GM19025 (cell line): ENCODE measurements around the gene EP400.
A peak's percentile ranks its signal among the peaks of the same experiment; 100 is the strongest.
"Not testable (repeated sequence)": the region's sequence is repeated elsewhere in the genome, so short reads cannot be mapped to it uniquely, and the experiment has no call there.

Experiments
- ATAC-seq: cut with Tn5 transposase; IDR thresholded peaks from one replicate; pipeline ENCODE4 v1.9.1; 2021; ENCODE audit warnings: mild to moderate bottlenecking, low read depth, moderate library complexity; ENCODE audit not compliant: unreplicated experiment

EP400 gene

GRCh38 chr12:131984334-131984733, 34.6 kb downstream of the EP400 start:
- ATAC-seq: no peak

DNA sequence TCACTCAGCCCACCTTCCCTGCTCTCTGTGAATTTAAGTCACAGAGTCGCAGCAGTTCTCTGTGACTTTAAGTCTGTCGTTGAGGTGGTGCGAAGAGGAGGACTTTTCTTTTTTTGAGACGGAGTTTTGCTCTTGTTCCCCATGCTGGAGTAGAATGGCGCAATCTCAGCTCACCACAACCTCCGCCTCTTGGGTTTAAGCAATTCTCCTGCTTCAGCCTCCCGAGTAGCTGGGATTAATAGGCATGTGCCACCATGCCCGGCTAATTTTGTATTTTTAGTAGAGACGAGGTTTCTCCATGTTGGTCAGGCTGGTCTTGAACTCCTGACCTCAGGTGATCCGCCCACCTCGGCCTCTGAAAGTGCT, 35.8 kb downstream of the EP400 start:
- not testable (repeated sequence) for ATAC-seq

DNA sequence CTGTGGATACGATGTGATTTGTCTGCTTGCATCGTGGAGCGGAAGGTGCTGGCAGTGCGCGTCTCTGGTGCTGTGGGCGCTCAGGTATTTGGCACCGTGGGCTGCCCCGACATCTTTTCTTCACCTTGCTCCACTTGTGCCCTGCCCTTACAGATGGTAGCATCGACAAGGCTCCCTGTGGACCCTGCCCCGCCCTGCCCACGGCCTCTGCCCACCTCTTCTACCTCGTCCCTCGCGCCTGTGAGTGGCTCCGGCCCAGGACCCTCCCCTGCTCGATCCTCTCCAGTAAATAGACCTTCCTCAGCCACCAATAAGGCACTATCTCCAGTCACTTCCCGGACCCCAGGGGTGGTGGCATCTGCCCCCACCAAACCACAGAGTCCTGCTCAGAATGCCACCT, 36.6 kb downstream of the EP400 start:
- ATAC-seq: no peak

- no peak for ATAC-seq
These were observed 37.2 kb downstream of the EP400 start for GRCh38 chr12:131986910-131987309.

DNA sequence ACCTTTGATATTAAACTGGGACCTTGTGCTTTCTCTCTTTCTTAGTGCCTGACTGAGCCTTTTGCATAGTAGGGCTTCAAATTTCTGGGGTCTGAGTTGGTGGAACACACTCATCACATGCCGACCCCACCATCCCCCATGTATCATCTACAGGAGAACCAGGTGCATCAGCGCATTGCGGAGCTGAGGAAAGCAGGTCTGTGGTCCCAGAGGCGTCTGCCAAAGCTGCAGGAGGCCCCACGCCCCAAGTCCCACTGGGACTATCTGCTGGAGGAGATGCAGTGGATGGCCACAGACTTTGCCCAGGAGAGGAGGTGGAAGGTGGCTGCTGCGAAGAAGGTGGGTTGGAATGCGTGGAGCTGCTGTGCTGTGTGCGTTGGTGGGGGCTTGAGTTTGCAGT, 37.8 kb downstream of the EP400 start:
- no peak for ATAC-seq

DNA sequence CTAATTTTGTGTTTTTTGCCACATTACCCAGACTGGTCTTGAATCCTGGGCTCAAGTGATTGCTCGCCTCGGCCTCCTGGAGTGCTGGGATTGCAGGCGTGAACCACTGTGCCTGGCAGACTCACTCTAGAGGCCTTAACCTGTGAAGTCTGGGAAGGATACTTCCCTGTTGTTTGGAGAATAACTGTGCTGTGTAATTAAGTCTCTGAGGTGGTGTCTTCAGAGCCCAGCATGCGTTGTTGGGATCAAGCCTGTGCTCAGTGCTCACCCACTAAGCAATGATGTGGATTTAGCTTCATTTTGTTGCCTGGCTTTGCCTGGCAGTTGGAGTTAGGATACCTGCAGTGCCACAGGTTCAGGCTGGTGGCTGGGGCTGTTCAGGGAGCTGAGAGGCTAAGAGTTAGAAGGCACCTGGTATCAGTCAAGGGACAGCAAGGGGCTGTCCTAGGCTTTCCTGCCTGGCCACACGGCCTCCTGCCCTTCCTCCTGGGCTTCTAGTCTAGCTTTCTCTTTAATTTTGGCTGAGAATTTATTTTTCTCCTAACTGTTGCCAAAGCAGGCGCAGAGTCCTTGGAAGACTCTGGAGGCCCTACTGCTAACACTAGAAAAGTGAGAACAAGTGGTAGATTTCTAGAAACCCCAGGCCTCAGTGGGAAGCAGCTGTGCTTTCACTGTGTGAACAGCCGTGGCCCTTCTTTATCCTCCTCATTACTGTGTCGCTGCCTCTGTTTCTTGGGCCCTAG, 38.5 kb downstream of the EP400 start:
- no peak for ATAC-seq

DNA sequence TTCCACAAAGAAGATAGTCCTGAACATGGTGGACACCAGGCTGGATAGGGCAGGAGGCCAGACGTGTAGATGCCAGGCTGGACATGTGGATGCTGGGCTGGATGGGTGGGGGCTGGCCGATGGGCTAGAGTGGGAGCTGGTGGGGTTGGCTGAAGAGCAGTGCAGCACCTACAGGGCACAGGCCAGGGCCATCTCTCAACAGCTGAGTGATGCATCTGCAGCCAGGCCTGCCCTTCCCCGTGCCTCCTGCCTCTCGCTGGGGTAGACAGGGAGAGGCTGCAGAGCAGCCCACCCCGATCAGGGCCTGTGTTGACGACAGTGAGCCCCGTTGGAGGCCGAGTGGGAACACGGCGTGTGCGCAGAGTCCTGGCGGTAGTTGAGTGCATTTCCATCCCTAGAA, 39.3 kb downstream of the EP400 start:
- ATAC-seq: no peak

GRCh38 chr12:131990066-131990979, 40.6 kb downstream of the EP400 start:
- ATAC-seq: no peak

GRCh38 chr12:131990980-131991305, 41.2 kb downstream of the EP400 start:
- no peak for ATAC-seq

- ATAC-seq: no peak
These were observed 42.2 kb downstream of the EP400 start for GRCh38 chr12:131991816-131992430.

DNA sequence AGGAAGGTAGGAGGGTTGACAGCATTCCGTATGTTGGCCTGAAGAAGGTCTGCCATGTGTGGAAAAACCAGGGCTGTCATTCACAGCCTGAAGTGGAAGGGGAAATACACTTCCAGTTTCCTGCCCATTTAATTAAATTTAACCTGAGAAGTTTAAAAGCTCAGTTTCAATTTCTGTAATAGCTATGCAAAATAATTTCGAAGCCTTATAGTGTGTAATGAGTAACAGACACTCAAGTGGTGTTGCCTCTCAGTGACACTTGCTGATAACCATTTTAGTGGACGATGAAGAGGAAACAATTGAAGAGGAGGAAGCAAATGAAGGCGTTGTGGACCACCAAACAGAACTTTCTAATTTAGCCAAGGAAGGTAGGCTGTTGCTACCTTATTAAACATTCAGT, 44.8 kb downstream of the EP400 start:
- ATAC-seq: peak; percentile 83

DNA sequence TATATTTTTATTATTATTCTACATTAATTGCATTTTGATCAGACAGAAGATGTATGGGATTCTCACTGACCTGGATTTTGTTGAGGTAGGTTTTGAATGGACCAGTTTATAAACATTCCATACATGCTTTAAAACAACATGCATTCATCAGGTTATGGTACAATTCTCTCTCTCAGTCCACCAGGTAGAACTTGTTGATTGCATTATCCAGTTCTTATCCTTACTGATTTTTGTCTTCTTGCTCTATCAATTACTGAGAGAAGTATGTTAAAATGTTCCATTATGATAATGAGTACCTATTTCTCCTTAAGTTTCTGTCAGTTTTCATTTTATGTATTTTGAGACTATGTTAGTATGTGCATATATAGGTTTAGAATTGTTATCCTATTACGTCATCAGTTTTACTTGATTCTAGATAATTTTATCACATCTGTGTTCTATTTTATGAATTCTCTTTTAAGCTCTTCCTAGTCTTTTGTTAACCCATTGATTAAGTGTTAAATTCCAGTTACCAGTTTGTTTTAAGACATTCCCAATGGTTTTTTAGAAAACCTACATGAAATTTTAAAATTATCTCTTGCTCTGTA, 50.6 kb downstream of the EP400 start:
- ATAC-seq: no peak

DNA sequence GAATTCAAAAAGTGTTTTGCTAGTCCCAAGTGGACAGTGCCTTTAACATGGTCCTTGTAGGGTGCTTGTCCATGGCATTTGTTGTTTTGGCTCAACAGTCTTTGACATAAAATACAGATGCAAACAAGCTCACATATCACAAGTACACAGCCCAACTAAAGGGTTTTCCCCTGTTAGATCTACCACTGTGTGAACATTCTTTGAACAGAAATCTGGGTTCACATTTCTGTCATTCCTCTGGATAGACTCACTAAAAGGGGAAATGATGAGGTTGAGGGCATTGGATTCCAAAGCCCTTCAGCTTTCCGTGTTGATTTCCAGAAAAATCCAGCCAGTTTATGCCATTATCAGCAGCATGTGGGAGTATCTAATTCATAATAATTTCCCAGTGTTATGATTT, 54.1 kb downstream of the EP400 start:
- ATAC-seq: no peak

DNA sequence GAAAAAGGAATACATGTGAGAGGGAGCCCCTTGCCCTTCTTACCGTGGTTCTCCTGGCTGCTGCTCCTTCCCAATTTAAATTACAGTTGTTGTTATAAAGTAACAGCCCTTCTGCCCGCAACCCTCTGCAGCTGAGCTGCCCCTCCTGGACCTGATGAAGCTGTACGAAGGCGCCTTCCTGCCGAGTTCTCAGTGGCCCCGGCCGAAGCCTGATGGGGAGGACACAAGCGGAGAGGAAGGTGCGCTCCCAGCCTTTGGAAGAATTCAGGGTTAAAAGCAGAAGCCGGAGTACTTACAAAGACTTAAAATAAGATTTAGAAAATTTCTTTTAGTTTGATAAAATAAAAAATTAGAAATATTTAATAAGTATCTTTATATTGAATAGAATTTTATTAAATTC, 55.2 kb downstream of the EP400 start:
- no peak for ATAC-seq

DNA sequence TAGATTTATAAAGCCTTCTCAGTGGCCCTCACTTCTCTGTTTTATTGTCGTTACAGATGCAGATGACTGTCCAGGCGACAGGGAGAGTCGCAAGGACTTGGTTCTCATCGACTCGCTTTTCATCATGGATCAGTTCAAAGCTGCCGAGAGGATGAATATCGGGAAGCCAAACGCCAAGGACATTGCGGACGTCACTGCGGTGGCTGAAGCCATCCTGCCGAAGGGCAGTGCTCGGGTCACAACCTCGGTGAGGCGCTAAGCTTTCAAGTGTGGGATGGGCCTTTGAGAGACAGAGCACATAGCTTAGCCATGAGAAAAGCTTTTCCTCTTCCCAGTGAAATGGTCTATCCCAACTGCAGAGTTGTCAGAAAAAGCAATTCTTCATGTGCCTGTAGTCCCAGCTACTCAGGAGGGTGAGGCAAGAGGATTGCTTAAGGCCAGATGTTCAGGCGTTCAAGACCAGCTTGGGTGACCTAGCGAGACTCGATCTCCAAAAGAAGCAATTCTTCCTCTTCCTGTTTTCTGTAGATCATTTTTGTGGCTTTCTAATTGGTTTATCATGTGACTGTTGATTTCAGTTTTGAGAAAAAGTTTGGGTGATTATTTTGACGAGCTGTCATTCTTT, 56.4 kb downstream of the EP400 start:
- ATAC-seq: no peak

- no peak for ATAC-seq
These were observed 57.3 kb downstream of the EP400 start for GRCh38 chr12:132007041-132007440.

DNA sequence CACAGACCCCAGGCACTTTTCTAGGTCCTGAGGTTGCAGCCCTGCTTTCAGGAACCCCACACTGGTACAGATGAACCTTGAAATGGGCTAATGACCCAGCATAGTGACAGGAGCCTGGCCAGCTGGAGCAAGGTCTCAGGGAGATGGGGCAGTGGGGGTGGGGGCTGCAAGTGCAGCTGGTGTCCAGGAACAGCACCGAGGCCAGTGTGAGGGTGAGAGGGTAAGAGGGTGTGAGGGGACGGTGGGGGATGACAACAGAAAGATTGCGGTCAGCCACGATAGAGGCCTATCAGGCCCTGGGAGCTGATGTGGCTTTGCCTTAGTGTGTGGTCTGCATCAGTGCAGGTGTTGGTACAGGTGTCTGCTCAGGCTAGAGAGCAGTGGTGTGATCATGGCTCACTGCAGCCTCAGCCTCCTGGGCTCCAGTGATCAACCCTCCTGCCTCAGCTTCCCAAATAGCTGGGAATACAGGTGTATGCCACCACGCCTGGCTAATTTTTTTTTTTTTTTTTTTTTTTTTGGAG, 59.7 kb downstream of the EP400 start:
- ATAC-seq: no peak

DNA sequence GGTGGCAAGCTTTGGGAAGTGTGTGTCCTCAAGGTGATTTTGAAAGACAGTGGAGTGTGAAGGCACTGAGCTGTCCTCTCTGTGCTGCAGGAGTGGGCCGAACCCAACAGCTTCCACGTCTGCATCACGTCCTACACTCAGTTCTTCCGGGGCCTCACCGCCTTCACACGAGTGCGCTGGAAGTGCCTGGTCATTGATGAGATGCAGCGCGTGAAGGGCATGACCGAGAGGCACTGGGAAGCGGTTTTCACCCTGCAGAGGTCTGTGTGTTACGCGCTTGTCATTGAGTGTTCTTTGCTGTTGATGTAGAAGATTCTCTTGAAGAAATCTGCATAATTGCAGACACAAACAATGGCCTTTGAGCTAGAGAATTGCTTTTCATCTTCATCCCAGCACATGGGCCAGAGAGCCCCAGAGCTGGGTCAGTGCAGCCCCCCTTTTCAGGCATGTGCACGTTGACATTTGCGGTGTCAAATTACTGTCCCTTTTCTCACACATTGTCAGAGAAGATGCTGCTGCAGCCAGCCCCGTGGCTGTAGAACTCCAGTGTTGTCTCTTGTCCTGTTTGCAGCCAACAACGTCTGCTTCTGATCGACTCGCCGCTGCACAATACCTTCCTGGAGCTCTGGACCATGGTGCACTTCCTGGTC, 63.3 kb downstream of the EP400 start:
- no peak for ATAC-seq

DNA sequence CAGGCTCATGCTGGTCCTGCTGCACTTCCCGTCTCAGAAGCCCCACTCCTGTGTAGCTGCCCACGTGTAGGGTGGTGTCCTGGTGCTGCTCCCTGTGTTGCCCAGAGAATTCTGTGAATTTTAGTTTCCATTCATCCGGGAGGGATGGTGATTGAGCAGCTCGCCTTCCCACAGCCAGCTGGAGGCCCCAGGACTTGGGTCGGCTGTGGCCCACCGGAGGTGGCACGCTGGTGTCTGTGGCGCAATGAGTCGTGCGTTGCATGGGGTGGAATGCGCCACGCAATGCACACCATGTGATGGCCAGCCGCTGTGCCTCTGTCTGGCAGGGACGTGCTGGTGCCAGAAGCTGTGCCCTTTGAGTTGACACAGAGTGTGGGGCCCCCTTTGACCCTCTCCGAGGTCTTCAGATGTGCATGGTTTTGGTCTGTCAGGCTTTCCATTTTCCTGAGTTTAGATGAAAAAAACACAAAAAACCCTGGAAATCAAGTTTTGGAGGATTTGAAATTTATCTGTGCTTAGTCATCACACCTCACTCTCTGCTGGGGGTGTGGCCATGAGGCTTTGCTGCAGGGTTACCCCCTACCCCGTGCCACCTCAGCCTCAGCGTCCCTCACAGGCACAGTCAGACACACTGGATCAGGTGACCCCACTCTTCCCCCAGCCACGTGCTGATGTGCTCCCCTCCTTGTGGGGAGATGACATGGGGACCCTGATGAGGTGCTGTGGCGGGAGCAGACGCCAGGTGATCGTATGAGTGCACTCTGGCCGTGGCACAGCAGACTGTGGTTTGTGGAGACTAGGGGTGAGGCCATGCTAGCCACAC, 64.6 kb downstream of the EP400 start:
- ATAC-seq: no peak
